ENCODE data around the gene SIN3B. TPM values are rescaled to one million over a fixed set of nuclear protein-coding genes. Genes with fewer than 3 reads are reported as not detected.

Gene SIN3B
- total and polyA plus RNA-seq, 2 donors (not counting 1 experiment from before 2014, with no cell fraction given), result 118 to 138 TPM

GRCh38 chr19:16872728-16873127, 43.5 kb downstream of the SIN3B start:
- peaks cover 24% of the 10 kb centered on the region for H4K20me1 ChIP-seq (ENCODE audit: control insufficient read depth, insufficient read depth, low read length, poor library complexity, severe bottlenecking)
- Mint-ChIP-seq H3K4me1 (peaks cover 20% of the 10 kb centered on the region), H3K27ac (no peak overlapping the region), H3K4me3 (no peak overlapping the region), H3K27me3 (no peaks in the 10 kb centered on the region), H3K9me3 (ENCODE audit: insufficient read depth) (no peaks in the 10 kb centered on the region)
- ATAC-seq (ENCODE audit: low read depth) (no peak), DNase-seq (no peak)
- H2AFZ ChIP-seq (ENCODE audit: insufficient read depth, low read depth, low read length, poor library complexity, severe bottlenecking), result no peak overlapping the region
- peaks cover 0 to 64% of the 10 kb centered on the region in 2 experiments for H3K36me3 ChIP-seq (replicated peaks in 1 of 2; ENCODE audit: control extremely low read depth in 1 of 2, control insufficient read depth in 1 of 2, extremely low read depth in 1 of 2, insufficient read depth in 2 of 2, low read length in 1 of 2)
- WGBS (ENCODE audit: insufficient coverage), result over 99% methylated on average over 21 of the region's 21 CpGs
- H3K4me1 ChIP-seq (ENCODE audit: control insufficient read depth in 2 of 2, insufficient read depth in 2 of 2, low read length in 2 of 2), result no peaks in the 10 kb centered on the region
- H3K9me3 ChIP-seq (ENCODE audit: control extremely low read depth in 1 of 3, control insufficient read depth in 2 of 3, insufficient read depth in 1 of 3, low read length in 2 of 3), result peaks cover 0 to 10% (median 0%) of the 10 kb centered on the region in 3 donors
- H3K4me3 ChIP-seq (ENCODE audit: control extremely low read depth in 1 of 5, extremely low read depth in 1 of 5, insufficient read depth in 1 of 5, low read depth in 2 of 5, low read length in 4 of 5), result no peak overlapping the region
- H3K27ac ChIP-seq (ENCODE audit: low read length in 2 of 2), result no peak overlapping the region
- TF ChIP-seq EZH2 (IDR thresholded peaks at IDR 0.05; ENCODE audit: borderline replicate concordance, insufficient read depth, low read depth, low read length, poor library complexity, severe bottlenecking), result no peak
- TF ChIP-seq, protein P1, sequence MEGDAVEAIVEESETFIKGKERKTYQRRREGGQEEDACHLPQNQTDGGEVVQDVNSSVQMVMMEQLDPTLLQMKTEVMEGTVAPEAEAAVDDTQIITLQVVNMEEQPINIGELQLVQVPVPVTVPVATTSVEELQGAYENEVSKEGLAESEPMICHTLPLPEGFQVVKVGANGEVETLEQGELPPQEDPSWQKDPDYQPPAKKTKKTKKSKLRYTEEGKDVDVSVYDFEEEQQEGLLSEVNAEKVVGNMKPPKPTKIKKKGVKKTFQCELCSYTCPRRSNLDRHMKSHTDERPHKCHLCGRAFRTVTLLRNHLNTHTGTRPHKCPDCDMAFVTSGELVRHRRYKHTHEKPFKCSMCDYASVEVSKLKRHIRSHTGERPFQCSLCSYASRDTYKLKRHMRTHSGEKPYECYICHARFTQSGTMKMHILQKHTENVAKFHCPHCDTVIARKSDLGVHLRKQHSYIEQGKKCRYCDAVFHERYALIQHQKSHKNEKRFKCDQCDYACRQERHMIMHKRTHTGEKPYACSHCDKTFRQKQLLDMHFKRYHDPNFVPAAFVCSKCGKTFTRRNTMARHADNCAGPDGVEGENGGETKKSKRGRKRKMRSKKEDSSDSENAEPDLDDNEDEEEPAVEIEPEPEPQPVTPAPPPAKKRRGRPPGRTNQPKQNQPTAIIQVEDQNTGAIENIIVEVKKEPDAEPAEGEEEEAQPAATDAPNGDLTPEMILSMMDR (IDR thresholded peaks at IDR 0.05), result no peak
- POLR2A ChIA-PET, result no interaction called here
- no peaks in the 10 kb centered on the region for H3K27me3 ChIP-seq (replicated peaks in 1 of 4; ENCODE audit: control extremely low read depth in 1 of 4, control insufficient read depth in 3 of 4, insufficient read depth in 4 of 4, low read length in 3 of 4)
- peaks cover 55% of the 10 kb centered on the region for H3K79me2 ChIP-seq (ENCODE audit: control insufficient read depth, insufficient read depth, low read length)
- H3K4me2 ChIP-seq (replicated peaks; ENCODE audit: low read depth, low read length, poor library complexity, severe bottlenecking), result no peak overlapping the region
- intact Hi-C loops (cut with micrococcal nuclease), result no loop called here
- CTCF ChIA-PET, result no interaction called here
- H3K9ac ChIP-seq (ENCODE audit: low read length), result no peak overlapping the region

DNA sequence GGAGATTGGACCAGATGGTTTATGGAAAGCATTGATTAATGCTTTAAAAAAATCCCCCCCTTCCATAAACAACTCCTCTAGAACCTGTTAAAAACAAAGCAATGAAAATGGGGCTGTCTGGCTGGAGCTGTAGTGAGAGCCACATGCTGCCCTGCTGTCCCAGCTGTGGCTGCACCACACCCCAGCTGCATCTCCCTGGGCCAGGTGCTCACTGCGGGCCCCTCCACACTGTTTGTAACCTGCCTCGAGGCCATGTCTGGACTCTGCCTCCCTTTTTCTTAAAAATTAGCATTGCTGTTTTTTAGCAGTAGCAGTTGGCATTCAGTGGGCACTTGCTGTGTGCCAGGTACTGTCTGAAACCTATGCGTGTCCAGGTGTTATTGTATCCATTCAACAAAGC, 44.4 kb downstream of the SIN3B start:
- H3K36me3 ChIP-seq (replicated peaks in 1 of 2; ENCODE audit: control extremely low read depth in 1 of 2, control insufficient read depth in 1 of 2, extremely low read depth in 1 of 2, insufficient read depth in 2 of 2, low read length in 1 of 2), result peaks cover 0 to 64% of the 10 kb centered on the region in 2 experiments
- peaks cover 20% of the 10 kb centered on the region for H3K4me1 Mint-ChIP-seq
- intact Hi-C loops (cut with micrococcal nuclease), result no loop called here
- H3K4me1 ChIP-seq (ENCODE audit: control insufficient read depth in 2 of 2, insufficient read depth in 2 of 2, low read length in 2 of 2), result no peaks in the 10 kb centered on the region
- DNase-seq (no peak), ATAC-seq (ENCODE audit: low read depth) (no peak)
- H3K27ac Mint-ChIP-seq, result peak overlapping the region; percentile 50
- ChIA-PET CTCF (no interaction called here), POLR2A (no interaction called here)
- WGBS (ENCODE audit: insufficient coverage), result 100% methylated on average over 3 of the region's 3 CpGs
- H3K27me3 Mint-ChIP-seq, result no peaks in the 10 kb centered on the region
- H3K4me3 Mint-ChIP-seq, result no peak overlapping the region
- H3K4me3 ChIP-seq (ENCODE audit: control extremely low read depth in 1 of 5, extremely low read depth in 1 of 5, insufficient read depth in 1 of 5, low read depth in 2 of 5, low read length in 4 of 5), result no peak overlapping the region
- H3K27ac ChIP-seq (ENCODE audit: low read length in 2 of 2), result peak overlapping the region in 1 of 2 donors; percentile 66
- H3K4me2 ChIP-seq (replicated peaks; ENCODE audit: low read depth, low read length, poor library complexity, severe bottlenecking), result no peak overlapping the region
- peaks cover 54% of the 10 kb centered on the region for H3K79me2 ChIP-seq (ENCODE audit: control insufficient read depth, insufficient read depth, low read length)
- H3K9me3 Mint-ChIP-seq (ENCODE audit: insufficient read depth), result no peaks in the 10 kb centered on the region
- H3K27me3 ChIP-seq (replicated peaks in 1 of 4; ENCODE audit: control extremely low read depth in 1 of 4, control insufficient read depth in 3 of 4, insufficient read depth in 4 of 4, low read length in 3 of 4), result no peaks in the 10 kb centered on the region
- H3K9ac ChIP-seq (ENCODE audit: low read length), result no peak overlapping the region
- H3K9me3 ChIP-seq (ENCODE audit: control extremely low read depth in 1 of 3, control insufficient read depth in 2 of 3, insufficient read depth in 1 of 3, low read length in 2 of 3), result peaks cover 0 to 13% (median 0%) of the 10 kb centered on the region in 3 donors
- TF ChIP-seq EZH2 (IDR thresholded peaks at IDR 0.05; ENCODE audit: borderline replicate concordance, insufficient read depth, low read depth, low read length, poor library complexity, severe bottlenecking), result no peak
- H4K20me1 ChIP-seq (ENCODE audit: control insufficient read depth, insufficient read depth, low read length, poor library complexity, severe bottlenecking), result peaks cover 23% of the 10 kb centered on the region
- H2AFZ ChIP-seq (ENCODE audit: insufficient read depth, low read depth, low read length, poor library complexity, severe bottlenecking), result no peak overlapping the region

Data from B cell (primary cell).